Measurements from ENCODE around the gene MYO5A.

Gene MYO5A

GRCh38 chr15:52383100-52383588 is 145.5 kb downstream of the MYO5A start:
- Histone ChIP-seq H3F3A (ENCODE audit: insufficient read depth, low read length) (no peaks in the 10 kb centered on the region), H3K4me2 (ENCODE audit: low read length) (no peak overlapping the region), H3K4me1 (ENCODE audit: insufficient read depth, low read length, severe bottlenecking) (no peaks in the 10 kb centered on the region), H4K20me1 (ENCODE audit: insufficient read depth, low read length) (no peaks in the 10 kb centered on the region), H3K9me3 (ENCODE audit: low read length) (no peaks in the 10 kb centered on the region), H3K27ac (ENCODE audit: low read depth, low read length, poor library complexity, severe bottlenecking) (no peak overlapping the region), H3K79me2 (ENCODE audit: insufficient read depth, low read length) (no peaks in the 10 kb centered on the region), H2AFZ (ENCODE audit: low read length) (no peak overlapping the region), H3K9me2 (ENCODE audit: low read depth, low read length) (no peaks in the 10 kb centered on the region), H3K27me3 (ENCODE audit: insufficient read depth, low read length) (no peaks in the 10 kb centered on the region), H3K9ac (ENCODE audit: low read length) (no peak overlapping the region), H3K36me3 (ENCODE audit: insufficient read depth, low read length) (peaks cover 46% of the 10 kb centered on the region; the same call in 1 of the 2 replicates), H3K4me3 (ENCODE audit: low read depth, low read length, poor library complexity, severe bottlenecking) (no peak overlapping the region)
- no peak for TF ChIP-seq EZH2 (IDR thresholded peaks at IDR 0.05; ENCODE audit: borderline replicate concordance, low read length)
- TF ChIP-seq, protein P1, sequence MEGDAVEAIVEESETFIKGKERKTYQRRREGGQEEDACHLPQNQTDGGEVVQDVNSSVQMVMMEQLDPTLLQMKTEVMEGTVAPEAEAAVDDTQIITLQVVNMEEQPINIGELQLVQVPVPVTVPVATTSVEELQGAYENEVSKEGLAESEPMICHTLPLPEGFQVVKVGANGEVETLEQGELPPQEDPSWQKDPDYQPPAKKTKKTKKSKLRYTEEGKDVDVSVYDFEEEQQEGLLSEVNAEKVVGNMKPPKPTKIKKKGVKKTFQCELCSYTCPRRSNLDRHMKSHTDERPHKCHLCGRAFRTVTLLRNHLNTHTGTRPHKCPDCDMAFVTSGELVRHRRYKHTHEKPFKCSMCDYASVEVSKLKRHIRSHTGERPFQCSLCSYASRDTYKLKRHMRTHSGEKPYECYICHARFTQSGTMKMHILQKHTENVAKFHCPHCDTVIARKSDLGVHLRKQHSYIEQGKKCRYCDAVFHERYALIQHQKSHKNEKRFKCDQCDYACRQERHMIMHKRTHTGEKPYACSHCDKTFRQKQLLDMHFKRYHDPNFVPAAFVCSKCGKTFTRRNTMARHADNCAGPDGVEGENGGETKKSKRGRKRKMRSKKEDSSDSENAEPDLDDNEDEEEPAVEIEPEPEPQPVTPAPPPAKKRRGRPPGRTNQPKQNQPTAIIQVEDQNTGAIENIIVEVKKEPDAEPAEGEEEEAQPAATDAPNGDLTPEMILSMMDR (IDR thresholded peaks at IDR 0.05; ENCODE audit: low read length), result no peak

DNA sequence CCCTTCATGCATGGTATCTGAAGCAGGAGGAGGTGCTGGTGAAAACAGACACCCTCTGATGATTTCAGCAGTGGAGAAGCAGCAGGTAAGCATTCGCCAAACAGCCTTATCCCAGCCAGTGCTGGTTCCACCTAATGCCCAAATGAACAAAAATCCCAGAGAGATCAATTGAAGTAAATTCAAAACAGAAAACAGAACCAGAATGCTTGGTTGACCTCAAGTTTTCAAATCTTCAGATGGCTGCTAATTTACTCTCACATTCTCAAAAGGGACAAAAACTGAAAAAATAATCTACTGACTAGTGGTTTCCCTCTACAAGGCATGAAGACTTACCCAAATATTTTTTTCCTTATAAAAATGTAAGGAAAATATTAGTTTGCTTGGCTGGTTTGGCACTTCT is 146.0 kb downstream of the MYO5A start:
- H3K27ac ChIP-seq (ENCODE audit: low read depth, low read length, poor library complexity, severe bottlenecking), result no peak overlapping the region
- no peak overlapping the region for H2AFZ ChIP-seq (ENCODE audit: low read length)
- H3K9me3 ChIP-seq (ENCODE audit: low read length), result no peaks in the 10 kb centered on the region
- H3K79me2 ChIP-seq (ENCODE audit: insufficient read depth, low read length), result no peaks in the 10 kb centered on the region
- no peaks in the 10 kb centered on the region for H3K4me1 ChIP-seq (ENCODE audit: insufficient read depth, low read length, severe bottlenecking)
- no peaks in the 10 kb centered on the region for H3K9me2 ChIP-seq (ENCODE audit: low read depth, low read length)
- H4K20me1 ChIP-seq (ENCODE audit: insufficient read depth, low read length), result no peaks in the 10 kb centered on the region
- no peak overlapping the region for H3K4me2 ChIP-seq (ENCODE audit: low read length)
- no peaks in the 10 kb centered on the region for H3K27me3 ChIP-seq (ENCODE audit: insufficient read depth, low read length)
- peaks cover 44% of the 10 kb centered on the region; the same call in 1 of the 2 replicates for H3K36me3 ChIP-seq (ENCODE audit: insufficient read depth, low read length)
- no peaks in the 10 kb centered on the region for H3F3A ChIP-seq (ENCODE audit: insufficient read depth, low read length)
- no peak overlapping the region for H3K9ac ChIP-seq (ENCODE audit: low read length)
- no peak overlapping the region for H3K4me3 ChIP-seq (ENCODE audit: low read depth, low read length, poor library complexity, severe bottlenecking)
- TF ChIP-seq, protein P1 (IDR thresholded peaks at IDR 0.05; ENCODE audit: low read length), result no peak
- no peak for TF ChIP-seq EZH2 (IDR thresholded peaks at IDR 0.05; ENCODE audit: borderline replicate concordance, low read length)

DNA sequence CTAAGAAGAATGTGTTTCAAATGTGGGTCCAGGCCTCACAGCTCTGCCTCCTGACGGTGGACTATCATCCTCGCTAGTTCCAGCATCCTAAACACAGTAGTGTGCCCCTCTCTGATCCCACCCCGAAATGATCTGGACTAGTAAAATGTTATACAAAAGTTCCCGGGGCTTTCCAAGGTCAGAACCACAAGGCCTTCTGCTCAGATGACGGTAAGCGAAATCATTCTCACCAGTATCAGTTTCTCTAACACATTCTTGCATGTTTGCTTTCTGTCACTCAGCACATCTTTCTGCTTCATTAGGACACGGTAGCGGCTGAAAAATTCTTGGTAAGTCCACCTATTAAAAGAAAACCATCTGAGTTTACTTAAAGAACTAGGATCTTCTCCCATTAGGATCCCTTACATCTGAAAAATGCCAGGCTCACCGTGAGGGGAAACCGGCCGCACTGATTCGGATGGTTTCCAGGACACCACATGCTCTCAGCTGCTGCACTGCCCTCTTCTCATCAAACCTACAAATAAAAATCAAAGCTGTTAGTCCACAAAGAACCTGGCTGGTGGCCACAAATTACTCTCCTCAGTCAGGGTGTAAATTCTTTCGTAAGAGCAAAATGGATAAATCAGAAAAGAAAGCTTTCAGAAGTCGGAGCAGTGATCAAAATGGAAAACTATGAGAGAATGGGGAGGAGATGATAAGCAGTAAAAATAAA is 149.1 kb downstream of the MYO5A start:
- Histone ChIP-seq H3K36me3 (ENCODE audit: insufficient read depth, low read length) (peaks cover 65% of the 10 kb centered on the region), H3F3A (ENCODE audit: insufficient read depth, low read length) (no peaks in the 10 kb centered on the region), H3K9me2 (ENCODE audit: low read depth, low read length) (no peaks in the 10 kb centered on the region), H2AFZ (ENCODE audit: low read length) (no peak overlapping the region), H3K9ac (ENCODE audit: low read length) (no peak overlapping the region), H3K9me3 (ENCODE audit: low read length) (no peaks in the 10 kb centered on the region), H3K79me2 (ENCODE audit: insufficient read depth, low read length) (no peaks in the 10 kb centered on the region), H3K4me2 (ENCODE audit: low read length) (no peak overlapping the region), H4K20me1 (ENCODE audit: insufficient read depth, low read length) (no peaks in the 10 kb centered on the region), H3K27me3 (ENCODE audit: insufficient read depth, low read length) (no peaks in the 10 kb centered on the region), H3K27ac (ENCODE audit: low read depth, low read length, poor library complexity, severe bottlenecking) (no peak overlapping the region), H3K4me1 (ENCODE audit: insufficient read depth, low read length, severe bottlenecking) (no peaks in the 10 kb centered on the region), H3K4me3 (ENCODE audit: low read depth, low read length, poor library complexity, severe bottlenecking) (no peak overlapping the region)
- TF ChIP-seq EZH2 (IDR thresholded peaks at IDR 0.05; ENCODE audit: borderline replicate concordance, low read length), result no peak
- TF ChIP-seq, protein P1 (IDR thresholded peaks at IDR 0.05; ENCODE audit: low read length), result no peak
